H1 (cell line): Measurements from ENCODE around the gene ATP2B3. TPM values are rescaled to one million over a fixed set of nuclear protein-coding genes. Genes with fewer than 3 reads are reported as not detected.

Experiments used
- CTCF ChIA-PET: fragments of 300-600 bp; sonication (Branson Sonifier 250); formaldehyde crosslinking; loops from one replicate; lab custom pipeline; 2021; ENCODE audit not compliant: partially characterized antibody; lab: Charles Lee
- POLR2A ChIA-PET: fragments of 300-600 bp; sonication (Branson Sonifier 250); formaldehyde crosslinking; loops from one replicate; lab custom pipeline; 2021; ENCODE audit warnings: inconsistent platforms; ENCODE audit not compliant: partially characterized antibody; lab: Charles Lee
- DNase-seq, 2 experiments: peaks; one replicate each; pipeline versions ENCODE4 v3.0.0 to v3.0.0-alpha.2; 2010 to 2022; ENCODE audit warnings: low spot score in 2 of 2, low read depth in 1 of 2, mixed read lengths in 1 of 2
- FAIRE-seq: peaks from 2 replicates; lab custom pipeline; 2011; peaks lifted over from hg19 to GRCh38; lab: Jason Lieb, UNC
- H2AFZ ChIP-seq: 2 replicates; pipeline ENCODE4 v1.8.1; 2012; ENCODE audit warnings: low read length, inconsistent platforms
- H2AK5ac ChIP-seq: 2 replicates; pipeline ENCODE4 v1.6.1; 2013; ENCODE audit warnings: low read depth, low read length
- H2BK120ac ChIP-seq: replicated peaks from 2 replicates; pipeline ENCODE3; 2013; ENCODE audit warnings: low read depth, low read length, inconsistent platforms
- H2BK12ac ChIP-seq: 2 replicates; pipeline ENCODE4 v1.6.1; 2013; ENCODE audit warnings: low read depth, low read length
- H2BK15ac ChIP-seq: 2 replicates; pipeline ENCODE4 v1.6.1; 2013; ENCODE audit warnings: low read length
- H2BK20ac ChIP-seq: 2 replicates; pipeline ENCODE4 v1.6.1; 2013; ENCODE audit warnings: low read length
- H2BK5ac ChIP-seq: 2 replicates; pipeline ENCODE4 v1.6.1; 2013; ENCODE audit warnings: low read depth, low read length
- H3K14ac ChIP-seq: 2 replicates; pipeline ENCODE4 v1.6.1; 2013; ENCODE audit warnings: inconsistent platforms; ENCODE audit not compliant: insufficient read length
- H3K18ac ChIP-seq: 2 replicates; pipeline ENCODE4 v1.6.1; 2013; ENCODE audit warnings: low read length; ENCODE audit errors: extremely low read depth
- H3K23ac ChIP-seq: 2 replicates; pipeline ENCODE4 v1.6.1; 2013; ENCODE audit warnings: inconsistent platforms; ENCODE audit not compliant: insufficient read length
- H3K23me2 ChIP-seq: 2 replicates; pipeline ENCODE4 v1.6.1; 2013; ENCODE audit warnings: low read depth, low read length
- H3K27ac ChIP-seq: 2 replicates; pipeline ENCODE4 v1.6.1; 2011; ENCODE audit warnings: low read depth, low read length, inconsistent platforms
- H3K27me3 ChIP-seq, 4 experiments: replicated peaks in 1 of 4; 1 replicate in 1 of 4; 2 replicates in 3 of 4; pipeline versions ENCODE4 v1.6.1 to v1.8.1; 2011 to 2013; ENCODE audit warnings: low read length in 3 of 4, mild to moderate bottlenecking in 3 of 4, inconsistent platforms in 2 of 4, mixed read lengths in 2 of 4, moderate library complexity in 1 of 4; ENCODE audit not compliant: control insufficient read depth in 3 of 4, insufficient read depth in 3 of 4; ENCODE audit errors: extremely low read depth in 1 of 4
- H3K36me3 ChIP-seq, 4 experiments: 2 replicates each; pipeline versions ENCODE4 v1.6.1 to v1.8.1; 2011 to 2013; ENCODE audit warnings: mild to moderate bottlenecking in 4 of 4, low read length in 3 of 4, moderate library complexity in 2 of 4, control low read depth in 1 of 4, inconsistent platforms in 1 of 4; ENCODE audit not compliant: insufficient read depth in 4 of 4, control insufficient read depth in 2 of 4
- H3K4ac ChIP-seq: replicated peaks from 2 replicates; pipeline ENCODE3; 2013; ENCODE audit warnings: low read length, low read depth, mixed read lengths, inconsistent platforms; ENCODE audit not compliant: insufficient read length
- H3K4me1 ChIP-seq, 4 experiments: replicated peaks in 1 of 4; 1 replicate in 1 of 4; 2 replicates in 3 of 4; pipeline versions ENCODE4 v1.6.1 to v1.8.1; 2011 to 2013; ENCODE audit warnings: low read length in 3 of 4, inconsistent platforms in 2 of 4, mixed read lengths in 1 of 4; ENCODE audit not compliant: insufficient read depth in 4 of 4, control insufficient read depth in 3 of 4
- H3K4me2 ChIP-seq, 2 experiments: 2 replicates each; pipeline versions ENCODE4 v1.6.1 to v1.8.1; 2011 to 2013; ENCODE audit warnings: low read depth in 2 of 2, low read length in 2 of 2, control low read depth in 1 of 2, inconsistent platforms in 1 of 2, mild to moderate bottlenecking in 1 of 2; ENCODE audit not compliant: insufficient read depth in 1 of 2
- H3K4me3 ChIP-seq, 4 experiments: fragments of 200-600, 300-600 bp in 1 of 4; sonication (generic), shearing (Covaris generic), sonication (Bioruptor Twin) in 1 of 4; 2 replicates each; pipeline versions ENCODE4 v1.5.1 to v1.8.1; 2011 to 2016; ENCODE audit warnings: low read length in 4 of 4, low read depth in 3 of 4, control low read depth in 2 of 4, inconsistent platforms in 2 of 4, mild to moderate bottlenecking in 2 of 4, mixed read lengths in 1 of 4, moderate library complexity in 1 of 4; ENCODE audit not compliant: insufficient read depth in 2 of 4; ENCODE audit errors: extremely low read depth in 1 of 4
- H3K56ac ChIP-seq: replicated peaks from 2 replicates; pipeline ENCODE3; 2013; ENCODE audit warnings: low read depth, mild to moderate bottlenecking, mixed read lengths, low read length, inconsistent platforms; ENCODE audit not compliant: insufficient read length
- H3K79me1 ChIP-seq: 2 replicates; pipeline ENCODE4 v1.6.1; 2013; ENCODE audit warnings: low read depth, low read length, control low read depth
- H3K79me2 ChIP-seq, 2 experiments: 2 replicates each; pipeline versions ENCODE4 v1.6.1 to v1.8.1; 2012 to 2013; ENCODE audit warnings: low read length in 2 of 2, mild to moderate bottlenecking in 2 of 2, inconsistent platforms in 1 of 2; ENCODE audit not compliant: insufficient read depth in 2 of 2, control insufficient read depth in 1 of 2
- H3K9ac ChIP-seq, 4 experiments: replicated peaks in 1 of 4; 1 replicate in 1 of 4; 2 replicates in 3 of 4; pipeline versions ENCODE4 v1.6.1 to v1.8.1; 2011 to 2013; ENCODE audit warnings: low read depth in 3 of 4, low read length in 3 of 4, control low read depth in 2 of 4, mild to moderate bottlenecking in 2 of 4, moderate library complexity in 2 of 4, inconsistent platforms in 1 of 4; ENCODE audit errors: extremely low read depth in 1 of 4
- H3K9me3 ChIP-seq, 2 experiments: 2 replicates each; pipeline versions ENCODE4 v1.6.1 to v1.8.1; 2012 to 2013; ENCODE audit warnings: mild to moderate bottlenecking in 2 of 2, moderate library complexity in 2 of 2, control low read depth in 1 of 2, inconsistent platforms in 1 of 2, low read depth in 1 of 2, low read length in 1 of 2, mixed read lengths in 1 of 2; ENCODE audit not compliant: insufficient read depth in 2 of 2
- H4K20me1 ChIP-seq, 2 experiments: replicated peaks in 1 of 2; 2 replicates each; pipeline versions ENCODE3 to v1.8.1; 2011 to 2013; ENCODE audit warnings: inconsistent platforms in 2 of 2, low read length in 2 of 2, mild to moderate bottlenecking in 1 of 2; ENCODE audit not compliant: insufficient read depth in 2 of 2, control insufficient read depth in 1 of 2
- H4K5ac ChIP-seq: 2 replicates; pipeline ENCODE4 v1.6.1; 2013; ENCODE audit warnings: low read length, low read depth, mixed read lengths, inconsistent platforms; ENCODE audit not compliant: insufficient read length
- H4K8ac ChIP-seq: 2 replicates; pipeline ENCODE4 v1.8.0; 2013; ENCODE audit warnings: mild to moderate bottlenecking, moderate library complexity, low read length, inconsistent platforms; ENCODE audit not compliant: insufficient read depth; ENCODE audit errors: extremely low read depth
- H4K91ac ChIP-seq: replicated peaks from 2 replicates; pipeline ENCODE3; 2013; ENCODE audit warnings: low read length, mixed read lengths, inconsistent platforms; ENCODE audit not compliant: insufficient read length
- MAFK ChIP-seq: IDR thresholded peaks from 2 replicates; pipeline ENCODE4 v1.6.1; 2012; ENCODE audit warnings: low read depth, mild to moderate bottlenecking, improper control_type of control experiment, low read length
- WGBS, 2 experiments: shearing (Covaris generic) in 1 of 2; methylation state at CpG; one replicate each; pipeline versions ENCODE4 v1.1.6 to v1.1.7; 2013 to 2015; ENCODE audit warnings: low lambda C conversion rate in 2 of 2, mixed read lengths in 2 of 2, inconsistent platforms in 1 of 2, low coverage in 1 of 2, missing lambda C conversion rate in 1 of 2; ENCODE audit not compliant: insufficient replicate concordance in 2 of 2, insufficient coverage in 1 of 2, insufficient read length in 1 of 2; ENCODE audit errors: extremely low coverage in 1 of 2, missing lambda C conversion rate in 1 of 2; 5-methylcytosine and 5-hydroxymethylcytosine counted together
- polyA plus RNA-seq, 7 experiments: library from polyadenylated mRNA; depleted of rRNA in 3 of 7; stranded (reverse) in 5 of 7; unstranded in 2 of 7; fragments of >200 nt in 5 of 7; fragments of 200-250 nt in 2 of 7; gene quantifications; 1 replicate in 5 of 7; 2 replicates in 1 of 7; 4 replicates in 1 of 7; pipeline versions ENCODE4 v1.2.1 to v1.2.3, GENCODE V29; 2011 to 2013; ENCODE audit warnings: missing spikeins in 2 of 7, mixed read lengths in 2 of 7
- total RNA-seq: library from RNA; stranded (reverse); fragmentation: NEBNext Ultra II Directional; extraction: Animal tissue kit (Norgen Biotek cat#: 25700); gene quantifications from 2 replicates; pipeline ENCODE4 v1.2.1, GENCODE V29; 2021

The ATP2B3 gene
- total and polyA plus RNA-seq, 2 of the 8 experiments (the other 6 are each of a cell fraction or from before 2014, with no cell fraction given): 0.14 to 0.19 TPM

- Histone ChIP-seq H2BK20ac (no peak overlapping the region), H3K23me2 (no peaks in the 10 kb centered on the region), H2BK12ac (no peak overlapping the region), H3K27me3 (no peaks in the 10 kb centered on the region), H4K20me1 (no peaks in the 10 kb centered on the region), H3K9me3 (no peaks in the 10 kb centered on the region), H3K9ac (no peak overlapping the region), H2AK5ac (no peak overlapping the region), H3K79me2 (no peaks in the 10 kb centered on the region), H2BK120ac (no peak overlapping the region), H2BK15ac (no peak overlapping the region), H3K18ac (no peak overlapping the region), H3K14ac (no peak overlapping the region), H3K79me1 (no peaks in the 10 kb centered on the region), H3K56ac (no peak overlapping the region), H3K4me2 (no peak overlapping the region), H4K91ac (no peak overlapping the region), H3K4me1 (no peaks in the 10 kb centered on the region; a peak in 1 of 7 replicates), H2AFZ (no peak overlapping the region), H3K23ac (no peak overlapping the region), H4K5ac (no peak overlapping the region), H2BK5ac (no peak overlapping the region), H3K36me3 (no peaks in the 10 kb centered on the region), H3K4me3 (no peak overlapping the region), H3K27ac (no peak overlapping the region), H4K8ac (no peak overlapping the region), H3K4ac (no peak overlapping the region)
- ChIA-PET POLR2A (no interaction called here), CTCF (interaction anchor here (1.0 to 1.9 kb wide), 5 partner anchors 18 to 103 kb away, joined by 3 to 5 read pairs (median 5); no protein-coding TSS in a partner anchor)
- no peak for DNase-seq
- FAIRE-seq: no peak
- no peak for TF ChIP-seq MAFK
- WGBS, 2 experiments: 98% methylated on average over 8 of the region's 11 CpGs; no CpG with 5 or more reads in 1 of the 2 experiments
These were observed 28.9 kb downstream of the ATP2B3 start for GRCh38 chrX:153546386-153546785.
